Upper lobe of left lung (tissue), 6 donors: ENCODE results near the gene TAS2R4. TPM values are rescaled to one million over a fixed set of nuclear protein-coding genes. Genes with fewer than 3 reads are reported as not detected.

Source experiments
- ATAC-seq, 2 donors: fragments of 200-7000 bp; cut with Tn5 transposase; one replicate each; pipeline ENCODE4 v1.9.1; 2022; ENCODE audit warnings: mild to moderate bottlenecking in 2 of 2, moderate library complexity in 2 of 2; ENCODE audit not compliant: low FRiP score in 2 of 2
- DNase-seq, 2 donors: peaks; one replicate each; pipeline ENCODE4 v3.0.0-alpha.2; 2019 to 2020
- H3K27ac ChIP-seq, 4 donors: fragments of 200-600 bp; sonication (generic); one replicate each; pipeline ENCODE4 v1.5.1; 2016 to 2019
- H3K27me3 ChIP-seq, 4 donors: fragments of 200-600 bp; sonication (generic); one replicate each; pipeline ENCODE4 v1.5.1; 2017 to 2019
- H3K36me3 ChIP-seq, 4 donors: fragments of 200-600 bp; sonication (generic); one replicate each; pipeline ENCODE4 v1.5.1; 2016 to 2019
- H3K4me1 ChIP-seq, 4 donors: fragments of 200-600 bp; sonication (generic); one replicate each; pipeline ENCODE4 v1.5.1; 2018 to 2019
- H3K4me3 ChIP-seq, 4 donors: fragments of 200-600 bp; sonication (generic); one replicate each; pipeline ENCODE4 v1.5.1; 2017 to 2019; ENCODE audit warnings: mild to moderate bottlenecking in 2 of 4, moderate library complexity in 1 of 4
- H3K9me3 ChIP-seq, 4 donors: fragments of 200-600 bp; sonication (generic); one replicate each; pipeline ENCODE4 v1.5.1; 2018 to 2019
- EP300 ChIP-seq, 4 donors: sonication (generic); formaldehyde crosslinking; IDR thresholded peaks; one replicate each; pipeline ENCODE4 v1.5.1; 2017; ENCODE audit warnings: antibody characterized with exemption in 4 of 4, control low read depth in 2 of 4
- POLR2A ChIP-seq, 4 donors: fragments of 450-650 bp; IDR thresholded peaks; one replicate each; pipeline ENCODE4 v1.5.1; 2016 to 2017; ENCODE audit warnings: antibody characterized with exemption in 4 of 4, mild to moderate bottlenecking in 2 of 4
- POLR2AphosphoS5 ChIP-seq, 2 donors: sonication (generic); formaldehyde crosslinking; IDR thresholded peaks; one replicate each; pipeline ENCODE4 v1.5.1; 2017; ENCODE audit warnings: antibody characterized with exemption in 2 of 2
- WGBS, 2 donors: methylation state at CpG; one replicate each; pipeline ENCODE4 v1.1.5; 2017 to 2018; 5-methylcytosine and 5-hydroxymethylcytosine counted together
- total RNA-seq, 6 donors: library from RNA; depleted of rRNA in 4 of 6; stranded (reverse); fragments of >200 nt in 4 of 6; gene quantifications; one replicate each; pipeline versions ENCODE4 v1.1.0 to v1.2.1, GENCODE V29; 2016 to 2021
- TF ChIP-seq, protein P1 (sequence below), 6 experiments: fragments of 450-650 bp in 4 of 6; fragments of 200-600 bp in 2 of 6; sonication (generic) in 2 of 6; IDR thresholded peaks; one replicate each; pipeline ENCODE4 v1.5.1; 2016 to 2019; ENCODE audit warnings: antibody characterized with exemption in 6 of 6
- donor health status: DM: no; HTN: no; CAD: no; lungs with moderate emphysema.
- donor health status: DM: no; HTN: yes; CAD: no; lungs with severe emphysema.

TAS2R4 gene, protein sequence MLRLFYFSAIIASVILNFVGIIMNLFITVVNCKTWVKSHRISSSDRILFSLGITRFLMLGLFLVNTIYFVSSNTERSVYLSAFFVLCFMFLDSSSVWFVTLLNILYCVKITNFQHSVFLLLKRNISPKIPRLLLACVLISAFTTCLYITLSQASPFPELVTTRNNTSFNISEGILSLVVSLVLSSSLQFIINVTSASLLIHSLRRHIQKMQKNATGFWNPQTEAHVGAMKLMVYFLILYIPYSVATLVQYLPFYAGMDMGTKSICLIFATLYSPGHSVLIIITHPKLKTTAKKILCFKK
- 1 to 10 TPM in 4 of 6 donors, under 1 TPM in 2; 0.33 to 3.1 (median 1.3) TPM for total RNA-seq

DNA sequence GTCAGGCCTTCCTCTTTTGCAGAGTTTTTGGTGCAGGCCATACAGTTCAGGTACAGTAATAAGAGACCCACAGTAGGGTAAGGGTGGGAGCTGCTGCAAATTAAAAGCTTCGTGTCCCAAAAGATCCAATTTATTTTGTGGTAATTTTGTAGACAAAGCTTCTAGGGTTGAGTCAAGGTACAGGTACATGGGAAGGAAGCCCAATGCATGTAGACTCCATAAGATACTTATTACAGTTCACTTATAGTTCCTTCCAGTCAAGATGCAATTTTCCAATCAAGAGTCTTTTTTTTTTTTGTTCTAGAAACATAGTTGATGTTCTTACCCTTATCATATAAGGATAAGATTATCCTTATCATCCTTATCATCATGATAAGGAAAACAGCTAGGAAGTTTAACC, at the start of gene TAS2R4:
Gene TAS2R4, plus strand, starts transcription at position 301 of the 400 bp plus-strand sequence. CDS start 1,815 bp downstream, outside the sequence.
- no peak for ATAC-seq
- no peaks in the 10 kb centered on the region for H3K9me3 ChIP-seq
- no peak within 1 kb of the TSS for H3K27ac ChIP-seq
- WGBS, 2 donors, result 92 to 96% methylated on average over 1 of the region's 1 CpG
- no peaks in the 10 kb centered on the region for H3K27me3 ChIP-seq
- no peaks in the 10 kb centered on the region for H3K4me1 ChIP-seq
- H3K4me3 ChIP-seq, result no peak within 1 kb of the TSS
- TF ChIP-seq EP300 (IDR thresholded peaks at IDR 0.05), result no peak
- TF ChIP-seq, protein P1, sequence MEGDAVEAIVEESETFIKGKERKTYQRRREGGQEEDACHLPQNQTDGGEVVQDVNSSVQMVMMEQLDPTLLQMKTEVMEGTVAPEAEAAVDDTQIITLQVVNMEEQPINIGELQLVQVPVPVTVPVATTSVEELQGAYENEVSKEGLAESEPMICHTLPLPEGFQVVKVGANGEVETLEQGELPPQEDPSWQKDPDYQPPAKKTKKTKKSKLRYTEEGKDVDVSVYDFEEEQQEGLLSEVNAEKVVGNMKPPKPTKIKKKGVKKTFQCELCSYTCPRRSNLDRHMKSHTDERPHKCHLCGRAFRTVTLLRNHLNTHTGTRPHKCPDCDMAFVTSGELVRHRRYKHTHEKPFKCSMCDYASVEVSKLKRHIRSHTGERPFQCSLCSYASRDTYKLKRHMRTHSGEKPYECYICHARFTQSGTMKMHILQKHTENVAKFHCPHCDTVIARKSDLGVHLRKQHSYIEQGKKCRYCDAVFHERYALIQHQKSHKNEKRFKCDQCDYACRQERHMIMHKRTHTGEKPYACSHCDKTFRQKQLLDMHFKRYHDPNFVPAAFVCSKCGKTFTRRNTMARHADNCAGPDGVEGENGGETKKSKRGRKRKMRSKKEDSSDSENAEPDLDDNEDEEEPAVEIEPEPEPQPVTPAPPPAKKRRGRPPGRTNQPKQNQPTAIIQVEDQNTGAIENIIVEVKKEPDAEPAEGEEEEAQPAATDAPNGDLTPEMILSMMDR (IDR thresholded peaks at IDR 0.05), result no peak
- TF ChIP-seq POLR2AphosphoS5 (IDR thresholded peaks at IDR 0.05), result no peak
- no peak for TF ChIP-seq POLR2A (IDR thresholded peaks at IDR 0.05)
- peaks cover 0 to 16% (median 4%) of the 10 kb centered on the region in 4 donors for H3K36me3 ChIP-seq
- DNase-seq, result no peak

DNA sequence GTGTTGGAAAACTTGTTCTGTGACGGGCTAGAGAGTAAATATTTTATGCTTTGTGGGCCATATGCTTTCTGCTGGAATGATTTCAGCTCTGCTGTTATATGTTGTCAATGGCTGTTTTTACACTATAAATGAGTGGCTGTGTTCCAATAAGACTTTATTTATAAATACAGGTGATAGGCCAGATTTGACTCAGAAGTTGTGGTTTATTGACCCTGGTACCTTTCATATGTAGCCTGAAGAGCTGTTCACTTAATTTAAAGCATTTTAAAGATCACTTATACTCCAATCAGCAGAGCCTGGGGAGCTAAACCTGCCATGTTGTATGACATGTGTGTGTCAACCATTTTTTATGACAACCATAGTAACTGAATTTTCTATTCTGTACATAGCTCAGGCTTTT, 47.5 kb upstream of the TAS2R4 start:
- Histone ChIP-seq H3K4me1 (no peaks in the 10 kb centered on the region), H3K27me3 (no peaks in the 10 kb centered on the region), H3K9me3 (no peaks in the 10 kb centered on the region), H3K27ac (no peak overlapping the region), H3K36me3 (no peaks in the 10 kb centered on the region), H3K4me3 (no peak overlapping the region)
- ATAC-seq, result no peak
- DNase-seq, result no peak
- WGBS, 2 donors, result 88 to 95% methylated on average over 1 of the region's 1 CpG
- no peak for TF ChIP-seq POLR2AphosphoS5 (IDR thresholded peaks at IDR 0.05)
- TF ChIP-seq, protein P1 (IDR thresholded peaks at IDR 0.05), result no peak
- no peak for TF ChIP-seq EP300 (IDR thresholded peaks at IDR 0.05)

DNA sequence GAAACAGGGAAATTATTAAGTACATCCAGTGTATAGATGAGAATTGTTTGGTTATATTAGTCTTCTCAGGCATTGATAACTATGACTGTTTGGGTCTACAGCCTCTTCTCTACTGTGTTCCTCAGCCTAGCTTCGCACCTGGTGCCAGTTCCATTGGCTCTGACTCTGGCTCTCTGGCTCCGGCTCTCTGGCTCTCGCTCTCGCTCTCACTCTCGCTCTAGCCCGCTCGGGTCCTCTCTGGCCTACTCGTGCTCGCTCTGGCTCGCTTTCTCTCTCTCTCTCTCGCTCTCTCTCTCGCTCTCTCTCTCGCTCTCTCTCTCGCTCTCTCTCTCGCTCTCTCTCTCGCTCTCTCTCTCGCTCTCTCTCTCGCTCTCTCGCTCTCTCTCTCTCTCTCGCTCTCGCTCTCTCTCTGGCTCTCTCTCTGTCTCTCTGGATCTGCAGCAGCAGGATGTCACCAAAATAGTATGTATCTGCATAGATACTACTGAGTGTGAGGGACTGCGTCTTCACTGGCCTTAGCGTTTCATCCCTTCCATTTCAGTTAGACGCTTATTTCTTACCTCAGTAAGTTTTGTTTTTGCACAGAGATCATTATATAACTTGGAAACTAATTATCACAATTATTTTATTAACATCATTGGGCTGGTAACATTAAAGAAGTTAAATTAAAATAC, 44.9 kb upstream of the TAS2R4 start:
- Histone ChIP-seq H3K4me1 (peaks cover 0 to 2% (median 0%) of the 10 kb centered on the region in 4 donors), H3K36me3 (no peaks in the 10 kb centered on the region), H3K27ac (no peak overlapping the region), H3K27me3 (no peaks in the 10 kb centered on the region), H3K9me3 (no peaks in the 10 kb centered on the region), H3K4me3 (no peak overlapping the region)
- DNase-seq (no peak), ATAC-seq (no peak)
- no peak for TF ChIP-seq POLR2A (IDR thresholded peaks at IDR 0.05)
- TF ChIP-seq, protein P1 (IDR thresholded peaks at IDR 0.05), result peak in 1 of 6 experiments; percentile 26
- 82 to 86% methylated on average over 20 to 24 of the region's 24 CpGs for WGBS, 2 donors

DNA sequence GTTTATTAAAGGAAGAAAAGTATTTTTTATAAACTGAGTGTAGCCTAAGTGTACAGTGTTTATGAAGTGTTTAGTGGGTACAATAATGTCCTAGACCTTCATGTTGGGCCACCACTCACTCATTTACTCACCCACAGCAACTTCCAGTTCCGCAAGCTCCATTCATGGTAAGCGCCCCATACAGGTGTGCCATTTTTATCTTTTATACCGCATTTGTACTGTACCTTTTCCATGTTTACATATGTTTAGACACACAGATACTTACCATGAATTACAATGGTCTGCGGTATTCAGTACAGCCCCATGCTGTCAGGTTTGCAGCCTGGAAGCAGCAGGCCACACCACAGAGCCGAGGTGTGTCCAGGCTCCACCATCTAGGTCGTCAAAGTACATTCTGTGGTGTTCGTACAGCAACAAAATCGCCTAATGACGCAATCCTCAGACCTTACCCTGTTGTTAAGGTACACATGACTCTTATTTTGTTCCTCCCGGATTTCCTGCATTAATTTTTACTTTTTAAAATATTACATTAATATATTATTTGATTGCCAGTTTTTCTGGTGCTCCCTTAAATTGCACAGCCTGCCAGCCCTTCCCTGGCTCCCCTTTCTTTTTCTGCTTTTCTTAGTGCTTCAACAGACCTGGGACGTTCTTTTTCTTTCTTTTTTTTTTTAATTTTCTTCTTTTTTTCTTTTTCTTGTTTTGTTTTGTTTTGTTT, 39.2 kb upstream of the TAS2R4 start:
- WGBS, 2 donors, result 50 to 72% methylated on average over 11 of the region's 11 CpGs
- Histone ChIP-seq H3K27ac (peak overlapping the region; percentile 83 to 88 (median 85)), H3K9me3 (no peaks in the 10 kb centered on the region), H3K4me1 (peaks cover 18 to 34% (median 27%) of the 10 kb centered on the region in 4 donors), H3K36me3 (peaks cover 5 to 27% (median 11%) of the 10 kb centered on the region in 4 donors), H3K27me3 (no peaks in the 10 kb centered on the region), H3K4me3 (peak overlapping the region; percentile 21 to 86 (median 68))
- peak in 1 of 2 donors; percentile 30 for DNase-seq
- peak in 1 of 2 donors; percentile 22 for ATAC-seq
- TF ChIP-seq EP300 (IDR thresholded peaks at IDR 0.05) (no peak), POLR2AphosphoS5 (IDR thresholded peaks at IDR 0.05) (no peak), POLR2A (IDR thresholded peaks at IDR 0.05) (no peak)
- TF ChIP-seq, protein P1 (IDR thresholded peaks at IDR 0.05), result no peak
